HG03520 (cell line): ENCODE measurements around the gene SHROOM4.

Source experiments
- ATAC-seq: cut with Tn5 transposase; IDR thresholded peaks from one replicate; pipeline ENCODE4 v1.9.1; 2021; ENCODE audit warnings: mild to moderate bottlenecking, moderate library complexity; ENCODE audit not compliant: unreplicated experiment

The SHROOM4 gene

GRCh38 chrX:50618788-50619558 is 195.0 kb downstream of the SHROOM4 start:
- no peak for ATAC-seq

- no peak for ATAC-seq
Observed at GRCh38 chrX:50617183-50617582, 196.8 kb downstream of the SHROOM4 start.

GRCh38 chrX:50615570-50616158 is 198.3 kb downstream of the SHROOM4 start:
- ATAC-seq: no peak

- no peak for ATAC-seq
Observed at GRCh38 chrX:50614460-50614859, 199.5 kb downstream of the SHROOM4 start.

- ATAC-seq: no peak
Observed at GRCh38 chrX:50613846-50614245, 200.1 kb downstream of the SHROOM4 start.

GRCh38 chrX:50609796-50610195 is 204.2 kb downstream of the SHROOM4 start:
- no peak for ATAC-seq

- no peak for ATAC-seq
Observed at GRCh38 chrX:50606300-50606950, 207.6 kb downstream of the SHROOM4 start.

GRCh38 chrX:50596056-50596455 is 217.9 kb downstream of the SHROOM4 start:
- ATAC-seq: no peak

GRCh38 chrX:50594788-50595187 is 219.2 kb downstream of the SHROOM4 start:
- ATAC-seq: no peak

GRCh38 chrX:50586980-50587379 is 227.0 kb downstream of the SHROOM4 start:
- no peak for ATAC-seq

- no peak for ATAC-seq
Observed at GRCh38 chrX:50586407-50586806, 227.6 kb downstream of the SHROOM4 start.

GRCh38 chrX:50581405-50581804 is 232.6 kb downstream of the SHROOM4 start:
- no peak for ATAC-seq

- ATAC-seq: peak; percentile 88
Observed at GRCh38 chrX:50579955-50580354, 234.0 kb downstream of the SHROOM4 start.

GRCh38 chrX:50577326-50577725 is 236.7 kb downstream of the SHROOM4 start:
- no peak for ATAC-seq

- ATAC-seq: no peak
Observed at GRCh38 chrX:50567636-50568035, 246.4 kb downstream of the SHROOM4 start.

GRCh38 chrX:50565718-50566117 is 248.3 kb downstream of the SHROOM4 start:
- ATAC-seq: no peak
